ENCODE measurements around the gene GNG7.

DNA sequence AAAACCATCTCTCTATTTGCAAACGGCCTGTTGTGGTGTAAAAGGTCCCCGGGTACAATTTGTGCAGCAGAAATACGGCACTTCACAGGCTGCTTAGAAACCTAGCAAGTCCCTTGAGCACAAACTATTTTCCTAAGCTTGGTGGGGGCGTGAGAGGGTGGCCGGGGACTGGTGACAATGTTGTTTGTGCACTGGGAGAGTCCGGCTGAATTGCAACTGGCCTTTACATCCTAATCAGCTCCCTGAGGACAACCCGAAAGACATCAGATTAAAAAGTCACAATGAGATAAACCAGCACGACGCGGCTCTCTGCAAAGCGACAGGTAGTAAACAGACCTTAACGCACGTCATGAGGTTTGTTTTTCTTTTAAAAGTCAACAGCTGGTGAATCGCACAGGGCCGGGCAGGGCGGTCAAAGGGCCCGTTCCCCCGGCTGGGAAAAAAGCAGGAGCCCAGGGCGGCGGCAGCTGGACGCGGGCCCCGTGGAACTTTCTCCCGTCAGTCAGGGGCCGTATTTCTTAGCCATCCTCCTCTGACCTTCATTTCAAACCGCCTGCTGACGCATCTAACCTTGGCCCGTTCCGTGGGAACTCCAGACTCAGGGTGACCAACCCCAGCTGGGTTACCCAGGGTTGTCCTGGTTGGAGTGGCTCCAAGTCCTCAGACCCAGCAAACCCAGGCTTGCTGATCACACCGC, 114.3 kb downstream of the GNG7 start:
- TF ChIP-seq, protein P1, sequence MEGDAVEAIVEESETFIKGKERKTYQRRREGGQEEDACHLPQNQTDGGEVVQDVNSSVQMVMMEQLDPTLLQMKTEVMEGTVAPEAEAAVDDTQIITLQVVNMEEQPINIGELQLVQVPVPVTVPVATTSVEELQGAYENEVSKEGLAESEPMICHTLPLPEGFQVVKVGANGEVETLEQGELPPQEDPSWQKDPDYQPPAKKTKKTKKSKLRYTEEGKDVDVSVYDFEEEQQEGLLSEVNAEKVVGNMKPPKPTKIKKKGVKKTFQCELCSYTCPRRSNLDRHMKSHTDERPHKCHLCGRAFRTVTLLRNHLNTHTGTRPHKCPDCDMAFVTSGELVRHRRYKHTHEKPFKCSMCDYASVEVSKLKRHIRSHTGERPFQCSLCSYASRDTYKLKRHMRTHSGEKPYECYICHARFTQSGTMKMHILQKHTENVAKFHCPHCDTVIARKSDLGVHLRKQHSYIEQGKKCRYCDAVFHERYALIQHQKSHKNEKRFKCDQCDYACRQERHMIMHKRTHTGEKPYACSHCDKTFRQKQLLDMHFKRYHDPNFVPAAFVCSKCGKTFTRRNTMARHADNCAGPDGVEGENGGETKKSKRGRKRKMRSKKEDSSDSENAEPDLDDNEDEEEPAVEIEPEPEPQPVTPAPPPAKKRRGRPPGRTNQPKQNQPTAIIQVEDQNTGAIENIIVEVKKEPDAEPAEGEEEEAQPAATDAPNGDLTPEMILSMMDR (IDR thresholded peaks at IDR 0.05; ENCODE audit: low read depth, low read length): no peak
- no peak for TF ChIP-seq EZH2phosphoT487 (IDR thresholded peaks at IDR 0.05; ENCODE audit: low read depth)
